Measurements from ENCODE around the gene CTLA4. TPM values are rescaled to one million over a fixed set of nuclear protein-coding genes. Genes with fewer than 3 reads are reported as not detected.

CTLA4 gene
- total and polyA plus RNA-seq, 7 experiments from 2014 or later = 1.9 to 36.7 (median 10.7) TPM

DNA sequence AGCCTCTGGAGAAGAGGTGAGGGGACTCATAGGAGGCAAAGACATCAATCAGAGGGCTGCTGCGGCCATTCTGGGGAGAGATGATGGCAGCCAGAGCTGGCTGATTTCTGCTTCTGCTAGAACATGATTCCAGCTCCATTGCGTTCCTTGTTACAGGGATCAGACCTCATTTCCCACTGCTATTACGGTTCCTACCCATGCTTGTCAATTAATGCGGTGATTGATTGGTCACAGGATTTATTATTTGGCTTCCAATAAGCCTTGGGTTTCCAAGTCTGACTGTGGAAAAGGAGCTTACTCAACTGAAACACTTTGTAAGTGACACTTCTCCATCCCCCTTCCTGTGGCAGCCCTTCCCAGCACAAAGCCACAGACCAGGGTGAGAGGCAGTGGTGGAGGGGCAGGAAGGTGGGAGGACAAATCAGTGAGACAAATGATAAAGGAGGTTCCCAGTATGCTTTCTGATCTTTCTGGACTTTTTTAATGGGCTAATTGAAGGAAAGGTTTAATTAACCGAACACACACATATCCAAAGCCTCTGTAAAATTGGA, 26.8 kb upstream of the CTLA4 start:
- Histone ChIP-seq H3K4me1 (ENCODE audit: control insufficient read depth in 2 of 2, insufficient read depth in 2 of 2, low read length in 2 of 2) (no peaks in the 10 kb centered on the region), H3K9me3 (ENCODE audit: control insufficient read depth in 2 of 3, low read length in 3 of 3) (no peaks in the 10 kb centered on the region), H3K36me3 (ENCODE audit: control insufficient read depth in 2 of 3, insufficient read depth in 3 of 3, low read length in 3 of 3) (no peaks in the 10 kb centered on the region), H3K27ac (ENCODE audit: low read depth, low read length) (no peak overlapping the region), H3K27me3 (ENCODE audit: control insufficient read depth in 2 of 2, insufficient read depth in 2 of 2, low read length in 2 of 2) (no peaks in the 10 kb centered on the region), H3K4me3 (ENCODE audit: low read length) (no peak overlapping the region)
- Mint-ChIP-seq H3K4me3 (no peak overlapping the region), H3K27ac (peak overlapping the region in 1 of 9 donors; percentile 63), H3K4me1 (peaks cover 0 to 19% (median 0%) of the 10 kb centered on the region in 7 donors), H3K9me3 (peaks cover 0 to 3% (median 0%) of the 10 kb centered on the region in 11 donors), H3K27me3 (no peaks in the 10 kb centered on the region), H3K36me3 (peaks cover 0 to 2% (median 0%) of the 10 kb centered on the region in 5 donors)
- ChIA-PET CTCF (no interaction called here), POLR2A (no interaction called here)
- intact Hi-C loops (cut with micrococcal nuclease) = no loop called here
- ATAC-seq (no peak), DNase-seq (no peak)

DNA sequence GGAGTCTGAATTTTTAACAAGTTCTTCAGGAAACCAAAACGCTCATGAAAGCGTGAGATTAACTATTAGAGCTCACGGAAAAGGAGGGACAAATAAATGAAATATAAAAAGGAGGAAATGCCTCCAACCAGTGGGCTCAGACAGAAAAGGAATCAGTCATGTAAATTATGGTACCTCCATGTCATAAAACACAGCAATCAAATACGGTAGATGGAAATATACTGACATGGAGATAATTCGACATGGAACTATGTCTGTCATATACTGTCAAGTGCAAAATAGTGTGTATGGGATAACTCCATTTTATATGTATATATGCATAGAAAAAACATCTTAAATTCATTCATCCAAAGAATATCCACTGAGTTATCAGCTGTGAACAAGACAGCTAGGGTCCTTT, 25.9 kb upstream of the CTLA4 start:
- no peak overlapping the region for H3K27ac ChIP-seq (ENCODE audit: low read depth, low read length)
- ChIA-PET CTCF (no interaction called here), POLR2A (no interaction called here)
- H3K27me3 Mint-ChIP-seq = no peaks in the 10 kb centered on the region
- H3K9me3 ChIP-seq (ENCODE audit: control insufficient read depth in 2 of 3, low read length in 3 of 3) = no peaks in the 10 kb centered on the region
- peaks cover 0 to 19% (median 0%) of the 10 kb centered on the region in 7 donors for H3K4me1 Mint-ChIP-seq
- H3K27ac Mint-ChIP-seq = no peak overlapping the region
- intact Hi-C loops (cut with micrococcal nuclease) = no loop called here
- H3K4me3 ChIP-seq (ENCODE audit: low read length) = no peak overlapping the region
- H3K36me3 ChIP-seq (ENCODE audit: control insufficient read depth in 2 of 3, insufficient read depth in 3 of 3, low read length in 3 of 3) = no peaks in the 10 kb centered on the region
- DNase-seq (no peak), ATAC-seq (no peak)
- no peaks in the 10 kb centered on the region for H3K27me3 ChIP-seq (ENCODE audit: control insufficient read depth in 2 of 2, insufficient read depth in 2 of 2, low read length in 2 of 2)
- peaks cover 0 to 4% (median 0%) of the 10 kb centered on the region in 5 donors for H3K36me3 Mint-ChIP-seq
- H3K9me3 Mint-ChIP-seq = peaks cover 0 to 3% (median 0%) of the 10 kb centered on the region in 11 donors
- no peaks in the 10 kb centered on the region for H3K4me1 ChIP-seq (ENCODE audit: control insufficient read depth in 2 of 2, insufficient read depth in 2 of 2, low read length in 2 of 2)
- no peak overlapping the region for H3K4me3 Mint-ChIP-seq

DNA sequence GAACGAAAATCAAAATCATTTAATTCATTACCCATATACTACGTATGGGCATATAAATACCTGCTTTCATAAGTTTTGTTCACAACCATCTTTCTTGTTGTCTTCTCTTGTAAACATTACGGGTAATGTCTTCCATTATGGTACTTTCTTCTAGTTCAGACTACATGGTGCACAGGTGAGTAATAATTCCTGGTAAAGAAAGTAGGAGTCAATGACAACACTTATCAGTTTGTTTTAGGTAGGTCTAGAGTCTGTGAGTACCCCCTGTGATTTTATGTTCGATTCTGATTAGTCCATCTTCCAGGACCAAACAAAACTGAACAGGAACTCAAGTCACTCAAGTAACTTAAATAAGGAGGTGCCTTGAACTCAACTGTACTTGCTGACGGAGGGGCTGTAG, 25.2 kb upstream of the CTLA4 start:
- intact Hi-C loops (cut with micrococcal nuclease) = no loop called here
- Mint-ChIP-seq H3K9me3 (peaks cover 0 to 3% (median 0%) of the 10 kb centered on the region in 11 donors), H3K27me3 (no peaks in the 10 kb centered on the region), H3K27ac (no peak overlapping the region), H3K4me3 (no peak overlapping the region), H3K4me1 (peaks cover 0 to 19% (median 0%) of the 10 kb centered on the region in 7 donors), H3K36me3 (peaks cover 0 to 4% (median 0%) of the 10 kb centered on the region in 5 donors)
- Histone ChIP-seq H3K27me3 (ENCODE audit: control insufficient read depth in 2 of 2, insufficient read depth in 2 of 2, low read length in 2 of 2) (no peaks in the 10 kb centered on the region), H3K9me3 (ENCODE audit: control insufficient read depth in 2 of 3, low read length in 3 of 3) (no peaks in the 10 kb centered on the region), H3K27ac (ENCODE audit: low read depth, low read length) (no peak overlapping the region), H3K36me3 (ENCODE audit: control insufficient read depth in 2 of 3, insufficient read depth in 3 of 3, low read length in 3 of 3) (no peaks in the 10 kb centered on the region), H3K4me3 (ENCODE audit: low read length) (no peak overlapping the region), H3K4me1 (ENCODE audit: control insufficient read depth in 2 of 2, insufficient read depth in 2 of 2, low read length in 2 of 2) (no peaks in the 10 kb centered on the region)
- ChIA-PET CTCF (no interaction called here), POLR2A (no interaction called here)
- DNase-seq = no peak
- no peak for ATAC-seq

DNA sequence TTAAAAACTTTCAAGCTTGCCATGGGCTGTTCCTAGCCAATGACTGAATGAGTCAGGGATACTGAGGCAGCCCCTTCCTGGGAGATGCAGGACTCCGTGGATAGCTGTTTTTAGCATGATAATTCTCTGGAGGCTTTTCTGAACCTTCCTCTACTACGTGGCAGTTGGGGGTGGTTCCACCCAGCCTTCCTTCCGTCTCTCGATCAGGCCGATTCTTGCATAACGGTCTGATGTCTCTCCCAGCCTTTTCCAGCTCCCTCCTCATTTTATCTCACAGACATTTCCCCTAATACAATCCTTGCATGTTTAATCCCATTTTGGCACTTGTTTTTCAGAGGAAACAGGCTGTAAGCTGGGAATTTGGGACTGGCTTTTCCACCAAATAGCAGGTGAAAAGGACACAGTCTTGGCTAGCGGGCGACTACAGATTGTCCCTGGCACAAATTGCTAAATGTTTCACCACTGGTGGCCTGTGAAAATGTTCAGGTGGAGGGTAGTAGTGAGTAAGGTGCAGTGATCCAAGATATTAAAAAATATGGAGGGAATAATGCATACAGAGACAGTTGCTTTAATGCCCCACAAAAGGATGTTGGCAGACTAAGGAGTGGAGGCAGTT, 21.0 kb upstream of the CTLA4 start:
- Mint-ChIP-seq H3K4me3 (no peak overlapping the region), H3K4me1 (peaks cover 0 to 15% (median 0%) of the 10 kb centered on the region in 7 donors), H3K27ac (peak overlapping the region in 1 of 9 donors; percentile 70), H3K9me3 (peaks cover 0 to 12% (median 0%) of the 10 kb centered on the region in 11 donors), H3K36me3 (peaks cover 0 to 7% (median 0%) of the 10 kb centered on the region in 5 donors), H3K27me3 (no peaks in the 10 kb centered on the region)
- CTCF ChIA-PET = no interaction called here
- Histone ChIP-seq H3K27me3 (ENCODE audit: control insufficient read depth in 2 of 2, insufficient read depth in 2 of 2, low read length in 2 of 2) (no peaks in the 10 kb centered on the region), H3K4me3 (ENCODE audit: low read length) (no peak overlapping the region), H3K36me3 (ENCODE audit: control insufficient read depth in 2 of 3, insufficient read depth in 3 of 3, low read length in 3 of 3) (no peaks in the 10 kb centered on the region), H3K4me1 (ENCODE audit: control insufficient read depth in 2 of 2, insufficient read depth in 2 of 2, low read length in 2 of 2) (no peaks in the 10 kb centered on the region), H3K9me3 (ENCODE audit: control insufficient read depth in 2 of 3, low read length in 3 of 3) (no peaks in the 10 kb centered on the region), H3K27ac (ENCODE audit: low read depth, low read length) (no peak overlapping the region)
- POLR2A ChIA-PET = interaction anchor here (0.9 kb wide), 1 partner anchor 9 kb away, joined by 3 read pairs; no protein-coding TSS in a partner anchor
- ATAC-seq (no peak), DNase-seq (no peak)
- intact Hi-C loops (cut with micrococcal nuclease) = no loop called here

DNA sequence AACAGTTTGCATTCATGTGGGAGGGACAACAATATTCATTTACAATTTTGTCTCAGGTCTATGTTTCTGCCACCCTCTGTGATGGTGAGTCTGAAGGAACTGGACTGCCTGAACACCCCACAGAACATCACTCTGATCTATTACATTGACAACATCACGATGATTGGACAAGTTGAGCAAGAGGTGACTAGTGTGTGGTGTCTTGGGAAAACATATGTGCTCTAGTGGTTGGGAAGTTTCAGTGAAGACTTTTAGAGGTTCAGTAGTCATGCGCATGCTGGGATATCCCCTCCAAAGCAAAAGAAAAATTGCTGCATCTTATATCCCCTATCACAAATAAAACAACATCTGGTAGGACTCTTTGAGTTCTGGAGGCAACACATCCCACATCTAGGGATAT, 18.6 kb upstream of the CTLA4 start:
- Mint-ChIP-seq H3K27ac (no peak overlapping the region), H3K4me1 (peaks cover 4 to 19% (median 18%) of the 10 kb centered on the region in 7 donors), H3K27me3 (no peaks in the 10 kb centered on the region), H3K4me3 (no peak overlapping the region), H3K36me3 (peaks cover 0 to 6% (median 0%) of the 10 kb centered on the region in 5 donors), H3K9me3 (peaks cover 0 to 12% (median 0%) of the 10 kb centered on the region in 11 donors)
- H3K36me3 ChIP-seq (ENCODE audit: control insufficient read depth in 2 of 3, insufficient read depth in 3 of 3, low read length in 3 of 3) = no peaks in the 10 kb centered on the region
- no peak overlapping the region for H3K27ac ChIP-seq (ENCODE audit: low read depth, low read length)
- ATAC-seq (no peak), DNase-seq (no peak)
- no peaks in the 10 kb centered on the region for H3K9me3 ChIP-seq (ENCODE audit: control insufficient read depth in 2 of 3, low read length in 3 of 3)
- no peaks in the 10 kb centered on the region for H3K4me1 ChIP-seq (ENCODE audit: control insufficient read depth in 2 of 2, insufficient read depth in 2 of 2, low read length in 2 of 2)
- ChIA-PET CTCF (interaction anchor here (0.6 to 1.6 kb wide), 2 partner anchors 9 to 188 kb away, joined by 3 to 4 read pairs; no protein-coding TSS in a partner anchor), POLR2A (no interaction called here)
- intact Hi-C loops (cut with micrococcal nuclease) = no loop called here
- no peak overlapping the region for H3K4me3 ChIP-seq (ENCODE audit: low read length)
- no peaks in the 10 kb centered on the region for H3K27me3 ChIP-seq (ENCODE audit: control insufficient read depth in 2 of 2, insufficient read depth in 2 of 2, low read length in 2 of 2)

DNA sequence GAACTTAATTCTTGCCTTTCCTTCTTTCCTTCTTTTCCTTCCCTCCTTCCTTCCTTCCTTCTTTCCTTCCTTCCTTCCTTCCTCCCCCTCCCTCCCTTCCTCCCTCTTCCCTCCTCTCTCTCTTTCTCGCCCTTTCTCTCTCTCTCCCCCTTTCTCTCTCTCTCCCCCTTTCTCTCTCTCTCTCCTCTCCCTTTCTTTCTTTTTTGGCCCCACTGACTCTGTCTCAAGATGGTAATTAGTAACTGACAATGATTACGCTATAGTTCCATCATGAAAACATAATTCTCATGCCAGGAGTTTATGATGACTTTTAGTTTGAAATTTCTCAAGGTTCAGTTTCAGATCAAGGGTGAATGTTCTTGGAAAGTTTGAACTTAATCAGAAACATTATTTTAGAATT, 14.8 kb upstream of the CTLA4 start:
- no peaks in the 10 kb centered on the region for H3K9me3 ChIP-seq (ENCODE audit: control insufficient read depth in 2 of 3, low read length in 3 of 3)
- Mint-ChIP-seq H3K4me1 (peaks cover 11 to 43% (median 28%) of the 10 kb centered on the region in 7 donors), H3K36me3 (peaks cover 0 to 3% (median 0%) of the 10 kb centered on the region in 5 donors), H3K9me3 (peaks cover 0 to 7% (median 0%) of the 10 kb centered on the region in 11 donors), H3K27me3 (no peaks in the 10 kb centered on the region), H3K4me3 (peak overlapping the region in 8 of 10 donors; percentile 30 to 68 (median 58)), H3K27ac (peak overlapping the region in 6 of 9 donors; percentile 45 to 88 (median 74))
- DNase-seq (no peak), ATAC-seq (no peak)
- H3K4me3 ChIP-seq (ENCODE audit: low read length) = no peak overlapping the region
- no peaks in the 10 kb centered on the region for H3K4me1 ChIP-seq (ENCODE audit: control insufficient read depth in 2 of 2, insufficient read depth in 2 of 2, low read length in 2 of 2)
- intact Hi-C loops (cut with micrococcal nuclease) = loop anchor here (2.0 kb wide), 2 partner anchors 14 to 16 kb away; partner anchors contain the start of gene CTLA4 (in 1 of the 2)
- H3K36me3 ChIP-seq (ENCODE audit: control insufficient read depth in 2 of 3, insufficient read depth in 3 of 3, low read length in 3 of 3) = no peaks in the 10 kb centered on the region
- POLR2A ChIA-PET = interaction anchor here (0.7 to 7.3 kb wide), 2 partner anchors 17 to 57 kb away, joined by 4 to 79 read pairs; partner anchors contain the start of gene CTLA4
- CTCF ChIA-PET = no interaction called here
- no peak overlapping the region for H3K27ac ChIP-seq (ENCODE audit: low read depth, low read length)
- no peaks in the 10 kb centered on the region for H3K27me3 ChIP-seq (ENCODE audit: control insufficient read depth in 2 of 2, insufficient read depth in 2 of 2, low read length in 2 of 2)
